MCF 10A (cell line): Measurements from ENCODE around the gene PLCB1. TPM values are rescaled to one million over a fixed set of nuclear protein-coding genes. Genes with fewer than 3 reads are reported as not detected.

Source experiments
- BruUV-seq: library from RNA; stranded (reverse); fragments of 400-500 nt; replicated peaks from 2 replicates; lab custom pipeline; 2021; lab: Mats Ljungman, UMichigan
- CTCF ChIA-PET: fragments of 300-600 bp; sonication (Branson Sonifier 250); formaldehyde crosslinking; extraction: SDS; loops from one replicate; lab custom pipeline; 2021; ENCODE audit warnings: antibody characterized with exemption, inconsistent platforms; lab: Yijun Ruan, JAX
- POLR2A ChIA-PET: fragments of 300-600, 350-650 bp; sonication (Branson Sonifier 250); formaldehyde crosslinking; extraction: SDS; loops from one replicate; lab custom pipeline; 2020; ENCODE audit warnings: antibody characterized with exemption, inconsistent platforms; lab: Yijun Ruan, JAX
- DNase-seq: peaks from one replicate; pipeline ENCODE4 v3.0.0-alpha.2; 2018; ENCODE audit not compliant: unreplicated experiment
- H3K27ac Mint-ChIP-seq: one replicate; pipeline ENCODE4 v1.8.0; 2022; ENCODE audit warnings: mild to moderate bottlenecking, low read depth, mixed read lengths; ENCODE audit not compliant: unreplicated experiment
- H3K27me3 Mint-ChIP-seq: one replicate; pipeline ENCODE4 v1.8.0; 2022; ENCODE audit warnings: mixed read lengths; ENCODE audit not compliant: insufficient read depth, unreplicated experiment
- H3K36me3 Mint-ChIP-seq: one replicate; pipeline ENCODE4 v1.8.0; 2022; ENCODE audit warnings: mild to moderate bottlenecking, moderate library complexity, mixed read lengths; ENCODE audit not compliant: insufficient read depth, unreplicated experiment
- H3K4me1 Mint-ChIP-seq: one replicate; pipeline ENCODE4 v1.8.0; 2022; ENCODE audit warnings: mixed read lengths; ENCODE audit not compliant: insufficient read depth, unreplicated experiment
- H3K4me3 Mint-ChIP-seq: one replicate; pipeline ENCODE4 v1.8.0; 2022; ENCODE audit warnings: mild to moderate bottlenecking, moderate library complexity, mixed read lengths; ENCODE audit not compliant: unreplicated experiment
- H3K9me3 Mint-ChIP-seq: one replicate; pipeline ENCODE4 v1.8.0; 2022; ENCODE audit warnings: mixed read lengths; ENCODE audit not compliant: unreplicated experiment
- intact Hi-C: fragments of 100-400 bp; cut with micrococcal nuclease; formaldehyde crosslinking; loops from 2 replicates; pipeline ENCODE4 v1.14.1; 2022
- total RNA-seq: library from RNA; stranded (reverse); gene quantifications from 2 replicates; pipeline ENCODE4 v1.2.3, GENCODE V29; 2022
- TF ChIP-seq, protein P1 (sequence below): fragments of 200-600 bp; IDR thresholded peaks from one replicate; pipeline ENCODE4 v1.8.0; 2022; ENCODE audit warnings: antibody characterized with exemption, mild to moderate bottlenecking; ENCODE audit not compliant: unreplicated experiment

PLCB1 gene
- total RNA-seq, 1 experiment from 2014 or later, result 5.9 TPM

DNA sequence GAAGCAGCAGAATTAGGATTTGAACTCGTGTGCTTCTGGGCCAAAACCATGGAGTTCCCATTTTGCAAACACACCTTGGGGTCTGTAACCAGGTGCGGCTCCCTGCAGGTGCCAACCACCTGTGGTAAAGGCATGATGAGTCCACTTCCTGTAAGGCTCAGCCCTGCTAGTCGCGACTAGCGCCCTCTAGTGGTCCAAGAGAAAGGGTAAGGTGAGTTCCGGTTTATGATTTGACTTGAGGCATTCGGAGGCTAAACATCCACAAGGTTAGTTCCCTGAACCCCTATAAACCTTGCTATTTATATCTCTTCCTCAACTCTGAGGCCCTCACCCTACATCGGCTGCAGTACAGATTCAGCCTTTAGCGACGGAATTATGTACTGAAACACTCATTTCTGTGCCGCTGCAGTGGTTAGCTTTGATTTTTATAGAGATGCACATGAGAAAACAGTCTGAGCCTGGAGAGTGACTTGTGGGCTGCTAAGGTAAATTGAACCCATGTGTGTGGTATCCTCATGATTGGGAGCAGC, 173.4 kb downstream of the PLCB1 start:
- TF ChIP-seq, protein P1, sequence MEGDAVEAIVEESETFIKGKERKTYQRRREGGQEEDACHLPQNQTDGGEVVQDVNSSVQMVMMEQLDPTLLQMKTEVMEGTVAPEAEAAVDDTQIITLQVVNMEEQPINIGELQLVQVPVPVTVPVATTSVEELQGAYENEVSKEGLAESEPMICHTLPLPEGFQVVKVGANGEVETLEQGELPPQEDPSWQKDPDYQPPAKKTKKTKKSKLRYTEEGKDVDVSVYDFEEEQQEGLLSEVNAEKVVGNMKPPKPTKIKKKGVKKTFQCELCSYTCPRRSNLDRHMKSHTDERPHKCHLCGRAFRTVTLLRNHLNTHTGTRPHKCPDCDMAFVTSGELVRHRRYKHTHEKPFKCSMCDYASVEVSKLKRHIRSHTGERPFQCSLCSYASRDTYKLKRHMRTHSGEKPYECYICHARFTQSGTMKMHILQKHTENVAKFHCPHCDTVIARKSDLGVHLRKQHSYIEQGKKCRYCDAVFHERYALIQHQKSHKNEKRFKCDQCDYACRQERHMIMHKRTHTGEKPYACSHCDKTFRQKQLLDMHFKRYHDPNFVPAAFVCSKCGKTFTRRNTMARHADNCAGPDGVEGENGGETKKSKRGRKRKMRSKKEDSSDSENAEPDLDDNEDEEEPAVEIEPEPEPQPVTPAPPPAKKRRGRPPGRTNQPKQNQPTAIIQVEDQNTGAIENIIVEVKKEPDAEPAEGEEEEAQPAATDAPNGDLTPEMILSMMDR, result peak; percentile 54
- no peaks in the 10 kb centered on the region for H3K36me3 Mint-ChIP-seq
- H3K27me3 Mint-ChIP-seq, result no peaks in the 10 kb centered on the region
- peak; percentile 79 for DNase-seq
- no peaks in the 10 kb centered on the region for H3K4me1 Mint-ChIP-seq
- no peaks in the 10 kb centered on the region for H3K9me3 Mint-ChIP-seq
- POLR2A ChIA-PET, result no interaction called here
- intact Hi-C loops, result loop anchor here (1.0 kb wide), 1 partner anchor 173 kb away; the partner anchor contains the start of gene PLCB1
- CTCF ChIA-PET, result interaction anchor here (0.6 to 1.7 kb wide), 3 partner anchors 80 to 183 kb away, joined by 3 to 4 read pairs (median 3); no protein-coding TSS in a partner anchor
- no TSS peak for BruUV-seq
- H3K27ac Mint-ChIP-seq, result no peak overlapping the region
- no peak overlapping the region for H3K4me3 Mint-ChIP-seq

DNA sequence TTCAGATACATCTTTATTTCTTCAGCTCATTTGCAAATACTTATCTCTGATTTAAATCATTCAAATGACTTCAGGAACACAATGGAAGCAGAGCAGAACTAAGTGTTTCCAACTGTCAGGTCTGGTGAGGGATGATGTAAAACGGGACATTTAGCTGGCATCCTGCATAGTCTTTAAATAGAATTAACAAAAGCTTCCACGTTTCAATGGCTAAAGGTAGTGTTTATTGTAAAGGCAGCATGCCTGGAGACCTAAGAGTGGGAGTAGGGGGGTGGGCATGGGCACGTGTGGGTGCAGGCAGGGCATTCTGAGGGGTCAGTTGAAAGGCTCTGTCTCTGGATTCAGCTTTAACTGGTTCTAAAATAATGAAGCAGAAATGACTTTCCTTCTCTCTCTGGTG, 174.9 kb downstream of the PLCB1 start:
- intact Hi-C loops, result no loop called here
- no peak overlapping the region for H3K27ac Mint-ChIP-seq
- DNase-seq, result no peak
- POLR2A ChIA-PET, result no interaction called here
- H3K4me1 Mint-ChIP-seq, result no peaks in the 10 kb centered on the region
- CTCF ChIA-PET, result interaction anchor here (0.6 to 1.7 kb wide), 11 partner anchors 10 to 174 kb away, joined by 3 to 5 read pairs (median 3); no protein-coding TSS in a partner anchor
- no peaks in the 10 kb centered on the region for H3K36me3 Mint-ChIP-seq
- TF ChIP-seq, protein P1, result no peak
- no TSS peak for BruUV-seq
- no peaks in the 10 kb centered on the region for H3K9me3 Mint-ChIP-seq
- H3K4me3 Mint-ChIP-seq, result no peak overlapping the region
- no peaks in the 10 kb centered on the region for H3K27me3 Mint-ChIP-seq

DNA sequence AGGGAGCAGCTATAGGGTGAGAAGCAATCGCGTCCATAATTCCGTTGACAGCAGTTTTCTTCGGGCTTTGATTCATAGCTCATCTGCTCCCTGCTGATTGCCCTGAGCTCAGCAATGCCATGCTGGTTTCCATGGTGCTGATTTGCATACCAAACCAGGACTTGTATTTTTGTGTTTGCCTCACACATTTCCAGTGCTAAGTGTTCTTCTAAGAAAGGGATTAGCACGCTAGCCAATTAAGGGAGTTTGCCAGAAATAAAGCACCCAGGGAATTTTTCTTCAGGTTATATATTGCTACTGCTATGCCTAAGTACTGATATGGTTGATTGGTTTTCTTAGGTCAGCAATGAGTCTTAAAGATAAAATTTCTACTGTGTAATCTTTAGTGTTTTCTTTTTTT, 177.6 kb downstream of the PLCB1 start:
- intact Hi-C loops, result no loop called here
- Mint-ChIP-seq H3K4me1 (no peaks in the 10 kb centered on the region), H3K9me3 (no peaks in the 10 kb centered on the region), H3K4me3 (no peak overlapping the region), H3K27me3 (no peaks in the 10 kb centered on the region), H3K36me3 (no peaks in the 10 kb centered on the region), H3K27ac (no peak overlapping the region)
- POLR2A ChIA-PET, result interaction anchor here (0.5 kb wide), 1 partner anchor 50 kb away, joined by 3 read pairs; no protein-coding TSS in a partner anchor
- TF ChIP-seq, protein P1, result no peak
- CTCF ChIA-PET, result interaction anchor here (0.6 to 1.1 kb wide), 3 partner anchors 29 to 80 kb away, joined by 3 read pairs; no protein-coding TSS in a partner anchor
- BruUV-seq, result no TSS peak
- no peak for DNase-seq

DNA sequence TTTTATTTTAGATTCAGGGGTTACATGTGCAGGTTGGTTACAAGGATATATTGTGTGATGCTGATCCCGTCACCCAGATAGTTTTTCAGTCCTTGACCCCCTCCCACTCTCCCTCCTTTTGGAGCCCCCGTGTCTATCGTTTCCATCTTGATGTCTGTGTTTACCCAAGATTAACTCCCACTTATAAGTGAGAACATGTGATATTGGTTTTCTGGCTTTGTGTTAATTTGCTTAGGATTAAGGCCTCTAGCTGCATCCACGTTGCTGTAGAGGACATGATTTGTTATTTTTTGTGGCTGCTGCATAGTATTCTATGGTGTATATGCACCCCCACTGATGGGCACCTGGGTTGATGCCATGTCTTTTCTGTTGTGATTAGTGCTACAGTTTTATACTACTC, 178.6 kb downstream of the PLCB1 start:
- ChIA-PET CTCF (interaction anchor here (0.6 kb wide), 1 partner anchor 77 kb away, joined by 3 read pairs; no protein-coding TSS in a partner anchor), POLR2A (no interaction called here)
- no peaks in the 10 kb centered on the region for H3K36me3 Mint-ChIP-seq
- no peaks in the 10 kb centered on the region for H3K27me3 Mint-ChIP-seq
- TF ChIP-seq, protein P1, result no peak
- intact Hi-C loops, result no loop called here
- no peaks in the 10 kb centered on the region for H3K4me1 Mint-ChIP-seq
- no peak for DNase-seq
- no peaks in the 10 kb centered on the region for H3K9me3 Mint-ChIP-seq
- no peak overlapping the region for H3K4me3 Mint-ChIP-seq
- no peak overlapping the region for H3K27ac Mint-ChIP-seq
- no TSS peak for BruUV-seq
